ENCODE results near the gene TMEM80. TPM values are rescaled to one million over a fixed set of nuclear protein-coding genes. Genes with fewer than 3 reads are reported as not detected.

The TMEM80 gene
- total and polyA plus RNA-seq, 2 experiments from 2014 or later, result 12.8 to 25.4 TPM

- no peak for ATAC-seq
- H3K36me3 Mint-ChIP-seq (ENCODE audit: low read depth), result peaks cover 77% of the 10 kb centered on the region
- H3K27ac ChIP-seq (ENCODE audit: low read depth), result no peak overlapping the region
- H3K4me1 Mint-ChIP-seq, result peaks cover 21% of the 10 kb centered on the region
- no peak overlapping the region for H3K4me2 ChIP-seq
- H4K20me1 ChIP-seq (replicated peaks; ENCODE audit: insufficient read depth), result 0 out of 2 replicates have a peak, but pooled peaks cover 5% of the 10 kb centered on the region
- no peaks in the 10 kb centered on the region for H3K9me2 ChIP-seq (ENCODE audit: insufficient read depth)
- H3K79me2 ChIP-seq (replicated peaks; ENCODE audit: insufficient read depth), result peaks cover 18% of the 10 kb centered on the region
- no peak overlapping the region for H2AFZ ChIP-seq
- peaks cover 1% of the 10 kb centered on the region for H3K27me3 Mint-ChIP-seq (ENCODE audit: insufficient read depth, low read depth, poor library complexity)
- no peak for DNase-seq (ENCODE audit: low spot score)
- H3K36me3 ChIP-seq (ENCODE audit: insufficient read depth), result peaks cover 9% of the 10 kb centered on the region; the same call in 1 of the 2 replicates
- no peak overlapping the region for H3K4me3 Mint-ChIP-seq
- H3K27me3 ChIP-seq (ENCODE audit: insufficient read depth), result no peaks in the 10 kb centered on the region
- H3K27ac Mint-ChIP-seq, result no peak overlapping the region
- peaks cover 15% of the 10 kb centered on the region for H3K4me1 ChIP-seq (ENCODE audit: insufficient read depth)
- no peak for TF ChIP-seq NANOG (IDR thresholded peaks at IDR 0.05; ENCODE audit: borderline replicate concordance)
- TF ChIP-seq CTCF (conservative IDR thresholded peaks at IDR 0.05; ENCODE audit: low read depth in 2 of 2), result no peak
- no peak for TF ChIP-seq EZH2phosphoT487 (IDR thresholded peaks at IDR 0.05; ENCODE audit: unreplicated experiment)
- H3F3A ChIP-seq (replicated peaks; ENCODE audit: low read depth), result peaks cover 22% of the 10 kb centered on the region
- no peaks in the 10 kb centered on the region for H3K9me3 Mint-ChIP-seq
- no peak overlapping the region for H3K4me3 ChIP-seq
These were observed 9.0 kb upstream of the TMEM80 start for GRCh38 chr11:686451-687243.

- peaks cover 9% of the 10 kb centered on the region; the same call in 1 of the 2 replicates for H3K36me3 ChIP-seq (ENCODE audit: insufficient read depth)
- Mint-ChIP-seq H3K36me3 (ENCODE audit: low read depth) (peaks cover 70% of the 10 kb centered on the region), H3K27me3 (ENCODE audit: insufficient read depth, low read depth, poor library complexity) (peaks cover 6% of the 10 kb centered on the region), H3K9me3 (no peaks in the 10 kb centered on the region), H3K4me1 (peaks cover 29% of the 10 kb centered on the region), H3K4me3 (no peak overlapping the region), H3K27ac (no peak overlapping the region)
- no peaks in the 10 kb centered on the region for H3K27me3 ChIP-seq (ENCODE audit: insufficient read depth)
- H3K9me2 ChIP-seq (ENCODE audit: insufficient read depth), result no peaks in the 10 kb centered on the region
- peaks cover 16% of the 10 kb centered on the region for H3K4me1 ChIP-seq (ENCODE audit: insufficient read depth)
- DNase-seq (ENCODE audit: low spot score) (no peak), ATAC-seq (no peak)
- no peak overlapping the region for H3K4me3 ChIP-seq
- 0 out of 2 replicates have a peak, but pooled peaks cover 8% of the 10 kb centered on the region for H4K20me1 ChIP-seq (replicated peaks; ENCODE audit: insufficient read depth)
- H3K79me2 ChIP-seq (replicated peaks; ENCODE audit: insufficient read depth), result peaks cover 29% of the 10 kb centered on the region
- no peak overlapping the region for H3K4me2 ChIP-seq
- H3F3A ChIP-seq (replicated peaks; ENCODE audit: low read depth), result peaks cover 19% of the 10 kb centered on the region
- H2AFZ ChIP-seq, result no peak overlapping the region
- H3K27ac ChIP-seq (ENCODE audit: low read depth), result no peak overlapping the region
- TF ChIP-seq EZH2phosphoT487 (IDR thresholded peaks at IDR 0.05; ENCODE audit: unreplicated experiment) (no peak), ZNF462 (CRISPR knock-in tag; IDR thresholded peaks at IDR 0.05) (no peak), ZNF114 (CRISPR knock-in tag; IDR thresholded peaks at IDR 0.05) (no peak), CREB1 (CRISPR knock-in tag; IDR thresholded peaks at IDR 0.05; ENCODE audit: low read depth) (no peak), REST (IDR thresholded peaks at IDR 0.05; ENCODE audit: unreplicated experiment) (no peak), ZNF331 (CRISPR knock-in tag; IDR thresholded peaks at IDR 0.05; ENCODE audit: low read depth) (no peak), NANOG (IDR thresholded peaks at IDR 0.05; ENCODE audit: borderline replicate concordance) (no peak)
These were observed 7.9 kb upstream of the TMEM80 start for GRCh38 chr11:687751-688150.
